ENCODE data around the gene CACNA1C.

DNA sequence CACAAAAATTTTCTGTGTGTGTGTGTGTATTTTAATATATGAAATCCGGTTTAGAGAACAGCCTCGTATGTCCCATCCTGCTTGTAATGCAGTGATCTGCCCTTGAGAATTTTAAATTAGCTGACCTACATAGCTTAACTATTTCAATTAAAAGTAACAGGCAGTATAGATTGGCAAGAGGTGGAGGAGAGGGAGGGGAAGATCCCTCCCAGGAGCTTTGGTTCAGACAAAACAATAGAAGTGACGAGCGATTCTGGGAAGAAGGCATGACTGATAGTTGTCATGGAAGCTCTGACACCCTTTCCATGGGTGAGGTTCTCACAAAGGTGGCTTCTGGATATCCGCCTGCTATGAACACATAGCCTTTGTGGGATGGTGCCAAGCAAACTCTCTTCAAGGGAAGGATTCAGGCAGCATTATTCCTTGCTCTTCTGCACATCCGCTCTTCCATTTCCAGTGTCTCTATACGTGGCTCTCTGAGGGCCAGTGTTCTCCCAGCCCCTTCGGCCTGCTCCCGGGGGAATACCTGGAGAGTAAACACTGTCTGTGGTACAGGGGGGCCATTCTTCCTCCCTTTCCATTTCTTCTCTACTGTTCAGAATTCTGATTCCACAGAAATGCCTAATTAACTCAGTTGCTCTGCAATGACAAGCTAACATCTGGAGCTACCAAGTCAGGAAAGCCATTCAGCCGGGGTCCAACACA is 182.0 kb downstream of the CACNA1C start:
- TF ChIP-seq EZH2phosphoT487 (IDR thresholded peaks at IDR 0.05; ENCODE audit: borderline replicate concordance, low read depth, low read length) (no peak), CTCF (conservative IDR thresholded peaks at IDR 0.05; ENCODE audit: low read length) (no peak)
